H1 (cell line): ENCODE data around the gene STAT5A. TPM values are rescaled to one million over a fixed set of nuclear protein-coding genes. Genes with fewer than 3 reads are reported as not detected.

Experiments used
- CTBP2 ChIP-seq: IDR thresholded peaks from 2 replicates; pipeline ENCODE4 v1.7.0; 2011; ENCODE audit warnings: borderline replicate concordance, mild to moderate bottlenecking, moderate library complexity, mixed read lengths, low read length; ENCODE audit not compliant: insufficient read depth, insufficient read length
- EZH2 ChIP-seq: fragments of 200-600 bp; sonication (generic); IDR thresholded peaks from 2 replicates; pipeline ENCODE4 v1.7.1; 2012; ENCODE audit warnings: low read depth, mild to moderate bottlenecking, moderate library complexity, low read length, inconsistent platforms; ENCODE audit not compliant: severe bottlenecking
- RBBP5 ChIP-seq: IDR thresholded peaks from 2 replicates; pipeline ENCODE4 v1.7.1; 2012; ENCODE audit warnings: low read depth, mild to moderate bottlenecking, inconsistent platforms, low read length, moderate library complexity, borderline replicate concordance
- SP2 ChIP-seq: IDR thresholded peaks from 2 replicates; pipeline ENCODE4 v1.6.1; 2012; ENCODE audit warnings: mild to moderate bottlenecking, low read length, inconsistent platforms
- SUZ12 ChIP-seq: fragments of 200-600 bp; sonication (generic); IDR thresholded peaks from 2 replicates; pipeline ENCODE4 v1.6.1; 2012; ENCODE audit warnings: mild to moderate bottlenecking, inconsistent platforms, low read length, moderate library complexity, mixed read lengths
- TCF12 ChIP-seq: IDR thresholded peaks from 2 replicates; pipeline ENCODE4 v1.6.1; 2011; ENCODE audit warnings: low read depth, mild to moderate bottlenecking, low read length
- YY1 ChIP-seq: IDR thresholded peaks from 2 replicates; pipeline ENCODE4 v1.6.1; 2011; ENCODE audit warnings: low read depth, mild to moderate bottlenecking, low read length
- ZNF274 ChIP-seq: IDR thresholded peaks from 2 replicates; pipeline ENCODE4 v1.7.0; 2012; ENCODE audit warnings: low read length, borderline replicate concordance; ENCODE audit errors: extremely low read depth
- polyA plus RNA-seq, 7 experiments: library from polyadenylated mRNA; depleted of rRNA in 3 of 7; stranded (reverse) in 5 of 7; unstranded in 2 of 7; fragments of >200 nt in 5 of 7; fragments of 200-250 nt in 2 of 7; gene quantifications; 1 replicate in 5 of 7; 2 replicates in 1 of 7; 4 replicates in 1 of 7; pipeline versions ENCODE4 v1.2.1 to v1.2.3, GENCODE V29; 2011 to 2013; ENCODE audit warnings: missing spikeins in 2 of 7, mixed read lengths in 2 of 7
- total RNA-seq: library from RNA; stranded (reverse); fragmentation: NEBNext Ultra II Directional; extraction: Animal tissue kit (Norgen Biotek cat#: 25700); gene quantifications from 2 replicates; pipeline ENCODE4 v1.2.1, GENCODE V29; 2021
- TF ChIP-seq, protein P1 (sequence below): IDR thresholded peaks from 2 replicates; pipeline ENCODE4 v1.6.1; 2011; ENCODE audit warnings: low read depth, mild to moderate bottlenecking, low read length; ENCODE audit not compliant: insufficient read depth
- TF ChIP-seq, protein P2 (sequence below), 3 experiments: IDR thresholded peaks; 1 replicate in 2 of 3; 2 replicates in 1 of 3; pipeline versions ENCODE4 v1.5.1 to v1.6.1; 2011; ENCODE audit warnings: low read length in 3 of 3, mild to moderate bottlenecking in 3 of 3, inconsistent platforms in 2 of 3, low read depth in 1 of 3, moderate library complexity in 1 of 3; ENCODE audit not compliant: insufficient read depth in 1 of 3; ENCODE audit errors: control extremely low read depth in 1 of 3

The STAT5A gene
- total and polyA plus RNA-seq, 2 of the 8 experiments (the other 6 are each of a cell fraction or from before 2014, with no cell fraction given), result 4.2 to 5.4 TPM

DNA sequence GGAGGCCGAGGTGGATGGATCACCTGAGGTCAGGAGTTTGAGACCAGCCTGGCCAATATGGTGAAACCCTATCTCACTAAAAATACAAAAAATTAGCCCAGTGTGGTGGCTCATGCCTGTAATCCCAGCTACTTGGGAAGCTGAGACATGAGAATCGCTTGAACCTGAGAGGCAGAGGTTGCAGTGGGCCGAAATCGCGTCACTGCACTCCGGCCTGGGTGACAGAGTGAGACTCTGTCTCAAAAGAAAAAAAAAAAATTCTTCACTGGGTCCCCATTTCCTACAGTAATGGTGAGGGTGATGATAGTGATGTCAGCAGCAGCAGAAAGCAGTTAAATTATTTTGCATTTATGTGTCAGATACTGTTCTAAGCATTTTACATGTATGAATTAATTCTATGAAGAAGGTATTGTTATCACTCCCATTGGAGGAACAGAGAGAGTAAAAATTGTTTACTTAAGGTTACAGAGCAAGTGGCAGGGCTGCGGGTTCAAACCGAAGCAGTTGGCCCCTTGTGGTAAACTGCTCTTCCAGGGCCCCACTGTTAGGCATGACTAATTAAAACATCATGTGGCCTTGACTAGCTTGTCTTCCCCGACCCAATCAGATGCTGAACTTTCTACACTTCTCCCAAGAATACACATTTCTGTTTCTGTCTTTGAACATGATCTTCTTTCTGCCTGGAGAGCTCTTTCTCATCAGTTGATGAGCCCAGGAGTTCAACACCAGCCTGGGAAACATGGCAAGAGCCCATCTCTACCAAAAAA, 54.1 kb downstream of the STAT5A start (continued):
- TF ChIP-seq, protein P1, sequence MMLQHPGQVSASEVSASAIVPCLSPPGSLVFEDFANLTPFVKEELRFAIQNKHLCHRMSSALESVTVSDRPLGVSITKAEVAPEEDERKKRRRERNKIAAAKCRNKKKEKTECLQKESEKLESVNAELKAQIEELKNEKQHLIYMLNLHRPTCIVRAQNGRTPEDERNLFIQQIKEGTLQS, result no peak
- no peak for TF ChIP-seq SP2
- TF ChIP-seq RBBP5, result no peak
- no peak for TF ChIP-seq TCF12
- no peak for TF ChIP-seq CTBP2
- TF ChIP-seq, protein P2, sequence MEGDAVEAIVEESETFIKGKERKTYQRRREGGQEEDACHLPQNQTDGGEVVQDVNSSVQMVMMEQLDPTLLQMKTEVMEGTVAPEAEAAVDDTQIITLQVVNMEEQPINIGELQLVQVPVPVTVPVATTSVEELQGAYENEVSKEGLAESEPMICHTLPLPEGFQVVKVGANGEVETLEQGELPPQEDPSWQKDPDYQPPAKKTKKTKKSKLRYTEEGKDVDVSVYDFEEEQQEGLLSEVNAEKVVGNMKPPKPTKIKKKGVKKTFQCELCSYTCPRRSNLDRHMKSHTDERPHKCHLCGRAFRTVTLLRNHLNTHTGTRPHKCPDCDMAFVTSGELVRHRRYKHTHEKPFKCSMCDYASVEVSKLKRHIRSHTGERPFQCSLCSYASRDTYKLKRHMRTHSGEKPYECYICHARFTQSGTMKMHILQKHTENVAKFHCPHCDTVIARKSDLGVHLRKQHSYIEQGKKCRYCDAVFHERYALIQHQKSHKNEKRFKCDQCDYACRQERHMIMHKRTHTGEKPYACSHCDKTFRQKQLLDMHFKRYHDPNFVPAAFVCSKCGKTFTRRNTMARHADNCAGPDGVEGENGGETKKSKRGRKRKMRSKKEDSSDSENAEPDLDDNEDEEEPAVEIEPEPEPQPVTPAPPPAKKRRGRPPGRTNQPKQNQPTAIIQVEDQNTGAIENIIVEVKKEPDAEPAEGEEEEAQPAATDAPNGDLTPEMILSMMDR (IDR thresholded peaks at IDR 0.05; ENCODE audit: control extremely low read depth in 1 of 3, insufficient read depth in 1 of 3, low read depth in 1 of 3, low read length in 3 of 3), result no peak
- TF ChIP-seq SUZ12, result no peak
- TF ChIP-seq EZH2, result no peak
- TF ChIP-seq YY1, result no peak
- no peak for TF ChIP-seq ZNF274
